ENCODE results near the gene SYT1.

DNA sequence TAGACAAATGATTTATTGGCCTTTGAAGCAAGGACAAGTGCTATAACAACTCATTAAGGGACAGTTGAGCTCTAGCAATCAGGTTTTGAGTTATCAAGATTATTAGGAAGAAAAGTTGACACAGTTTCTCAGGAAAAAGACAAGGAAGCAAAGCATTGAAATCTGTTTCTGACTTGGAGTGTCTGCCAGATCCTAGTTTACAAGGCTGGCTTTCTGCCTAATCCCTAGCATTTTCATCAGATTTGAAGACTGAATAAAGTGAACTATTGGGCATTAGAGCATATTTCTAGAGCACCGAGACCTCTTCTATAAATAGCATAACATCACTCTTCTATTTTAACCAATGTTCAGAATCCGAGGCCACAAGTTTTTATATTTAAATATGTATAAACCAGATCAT lies 7.0 kb downstream of the SYT1 start:
- TF ChIP-seq EZH2 (IDR thresholded peaks at IDR 0.05; ENCODE audit: borderline replicate concordance, insufficient read depth, low read depth, low read length, poor library complexity, severe bottlenecking), result no peak
- TF ChIP-seq, protein P1, sequence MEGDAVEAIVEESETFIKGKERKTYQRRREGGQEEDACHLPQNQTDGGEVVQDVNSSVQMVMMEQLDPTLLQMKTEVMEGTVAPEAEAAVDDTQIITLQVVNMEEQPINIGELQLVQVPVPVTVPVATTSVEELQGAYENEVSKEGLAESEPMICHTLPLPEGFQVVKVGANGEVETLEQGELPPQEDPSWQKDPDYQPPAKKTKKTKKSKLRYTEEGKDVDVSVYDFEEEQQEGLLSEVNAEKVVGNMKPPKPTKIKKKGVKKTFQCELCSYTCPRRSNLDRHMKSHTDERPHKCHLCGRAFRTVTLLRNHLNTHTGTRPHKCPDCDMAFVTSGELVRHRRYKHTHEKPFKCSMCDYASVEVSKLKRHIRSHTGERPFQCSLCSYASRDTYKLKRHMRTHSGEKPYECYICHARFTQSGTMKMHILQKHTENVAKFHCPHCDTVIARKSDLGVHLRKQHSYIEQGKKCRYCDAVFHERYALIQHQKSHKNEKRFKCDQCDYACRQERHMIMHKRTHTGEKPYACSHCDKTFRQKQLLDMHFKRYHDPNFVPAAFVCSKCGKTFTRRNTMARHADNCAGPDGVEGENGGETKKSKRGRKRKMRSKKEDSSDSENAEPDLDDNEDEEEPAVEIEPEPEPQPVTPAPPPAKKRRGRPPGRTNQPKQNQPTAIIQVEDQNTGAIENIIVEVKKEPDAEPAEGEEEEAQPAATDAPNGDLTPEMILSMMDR (IDR thresholded peaks at IDR 0.05), result no peak

All from B cell (primary cell).